Breast epithelium (tissue), 3 donors: ENCODE data around the gene SPON1.

ENCODE experiments used
- POLR2A ChIP-seq: fragments of 450-650 bp; IDR thresholded peaks from one replicate; pipeline ENCODE4 v1.6.1; 2016; ENCODE audit warnings: antibody characterized with exemption, mild to moderate bottlenecking, moderate library complexity
- TF ChIP-seq, protein P1 (sequence below), 3 donors: fragments of 450-650 bp; IDR thresholded peaks; one replicate each; pipeline ENCODE4 v1.5.1; 2016 to 2017; ENCODE audit warnings: antibody characterized with exemption in 3 of 3, mild to moderate bottlenecking in 3 of 3, moderate library complexity in 3 of 3

DNA sequence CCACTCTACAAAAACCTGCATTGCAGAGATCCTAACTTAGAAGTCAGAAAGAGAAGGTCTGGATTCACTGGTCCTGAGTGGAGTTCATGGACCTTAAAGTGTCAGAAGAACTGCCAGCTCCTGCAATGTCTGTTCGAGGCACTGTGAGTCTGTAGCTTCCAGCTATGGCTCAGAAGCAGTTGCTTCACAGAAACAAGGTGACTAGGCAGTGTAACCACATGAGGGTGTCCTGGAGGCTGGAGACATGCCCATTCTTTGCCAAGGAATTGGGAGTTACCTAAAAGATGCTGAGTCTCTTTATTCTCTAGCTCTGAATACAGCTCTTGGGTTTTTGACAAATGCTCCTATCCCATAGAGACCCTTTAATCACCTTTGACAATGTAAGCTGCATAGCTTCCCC lies 130.5 kb downstream of the SPON1 start:
- TF ChIP-seq, protein P1, sequence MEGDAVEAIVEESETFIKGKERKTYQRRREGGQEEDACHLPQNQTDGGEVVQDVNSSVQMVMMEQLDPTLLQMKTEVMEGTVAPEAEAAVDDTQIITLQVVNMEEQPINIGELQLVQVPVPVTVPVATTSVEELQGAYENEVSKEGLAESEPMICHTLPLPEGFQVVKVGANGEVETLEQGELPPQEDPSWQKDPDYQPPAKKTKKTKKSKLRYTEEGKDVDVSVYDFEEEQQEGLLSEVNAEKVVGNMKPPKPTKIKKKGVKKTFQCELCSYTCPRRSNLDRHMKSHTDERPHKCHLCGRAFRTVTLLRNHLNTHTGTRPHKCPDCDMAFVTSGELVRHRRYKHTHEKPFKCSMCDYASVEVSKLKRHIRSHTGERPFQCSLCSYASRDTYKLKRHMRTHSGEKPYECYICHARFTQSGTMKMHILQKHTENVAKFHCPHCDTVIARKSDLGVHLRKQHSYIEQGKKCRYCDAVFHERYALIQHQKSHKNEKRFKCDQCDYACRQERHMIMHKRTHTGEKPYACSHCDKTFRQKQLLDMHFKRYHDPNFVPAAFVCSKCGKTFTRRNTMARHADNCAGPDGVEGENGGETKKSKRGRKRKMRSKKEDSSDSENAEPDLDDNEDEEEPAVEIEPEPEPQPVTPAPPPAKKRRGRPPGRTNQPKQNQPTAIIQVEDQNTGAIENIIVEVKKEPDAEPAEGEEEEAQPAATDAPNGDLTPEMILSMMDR (IDR thresholded peaks at IDR 0.05) = no peak
- TF ChIP-seq POLR2A = no peak
